Left colon (tissue), 2 donors: Measurements from ENCODE around the gene BCL2L11. TPM values are rescaled to one million over a fixed set of nuclear protein-coding genes. Genes with fewer than 3 reads are reported as not detected.

Experiments
- ATAC-seq: fragments of 200-7000 bp; cut with Tn5 transposase; one replicate; pipeline ENCODE4 v1.9.1; 2020; ENCODE audit warnings: mild to moderate bottlenecking, moderate library complexity
- DNase-seq, 2 donors: peaks; one replicate each; pipeline ENCODE4 v3.0.0-alpha.2; 2020
- intact Hi-C, 2 donors: fragments of 100-400 bp; cut with DNase I in 1 of 2; cut with micrococcal nuclease in 1 of 2; formaldehyde crosslinking; loops; one replicate each; pipeline versions ENCODE4 v1.11.2 to v1.14.0; 2022; cut with DNase I, micrococcal nuclease
- total RNA-seq, 2 donors: library from RNA; stranded (reverse); fragmentation: NEBNext Ultra II Directional; extraction: Animal tissue kit (Norgen Biotek cat#: 25700); gene quantifications; one replicate each; pipeline ENCODE4 v1.2.1, GENCODE V29; 2021
- donor health status: DM: no; HTN: no; CAD: no.
- donor health status: DM: yes; HTN: yes; CAD: no.

The BCL2L11 gene
- total RNA-seq, 2 donors from 2014 or later, result 21.2 to 38.6 TPM

- peak; percentile 77 to 84 for DNase-seq
- intact Hi-C loops, result no loop called here
Measured at GRCh38 chr2:111116843-111117597, 3.7 kb upstream of the BCL2L11 start.

GRCh38 chr2:111117598-111118480, 2.9 kb upstream of the BCL2L11 start:
- intact Hi-C loops, result no loop called here
- ATAC-seq (peak; percentile 33), DNase-seq (peak; percentile 47 to 70)

More at GRCh38 chr2:111116843-111117597, 3.7 kb upstream of the BCL2L11 start:
- ATAC-seq, result peak; percentile 63

DNA sequence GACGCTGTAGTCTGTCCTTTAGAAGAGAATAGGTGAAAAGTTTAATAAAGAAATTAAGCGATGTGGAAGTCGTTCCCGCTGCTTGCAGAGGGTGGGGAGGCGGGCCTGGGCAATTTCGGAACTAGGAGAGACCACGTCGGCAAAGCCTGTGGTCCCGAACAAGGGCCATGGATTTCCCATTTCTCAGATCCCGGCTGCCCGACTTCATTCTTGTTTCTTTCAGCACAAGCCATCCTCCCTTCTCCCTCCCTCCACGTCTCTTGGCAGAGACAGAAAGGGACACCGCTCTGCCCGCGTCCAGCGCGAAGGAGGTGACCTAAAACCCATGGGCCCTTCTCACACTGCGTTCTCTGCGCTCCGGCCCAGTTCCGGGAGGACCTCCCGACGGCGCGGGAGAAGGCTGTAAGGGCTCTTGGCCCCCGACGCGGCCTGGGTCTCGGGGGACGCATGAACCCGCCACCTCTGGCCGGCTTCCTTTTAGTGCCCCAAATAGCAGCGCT, 2.2 kb upstream of the BCL2L11 start:
- intact Hi-C loops, result no loop called here
- DNase-seq (peak in 1 of 2 donors; percentile 43), ATAC-seq (no peak)

- peak; percentile 39 to 59 for DNase-seq
- ATAC-seq, result no peak
- intact Hi-C loops, result no loop called here
Measured at GRCh38 chr2:111118981-111119821, 1.5 kb upstream of the BCL2L11 start.

DNA sequence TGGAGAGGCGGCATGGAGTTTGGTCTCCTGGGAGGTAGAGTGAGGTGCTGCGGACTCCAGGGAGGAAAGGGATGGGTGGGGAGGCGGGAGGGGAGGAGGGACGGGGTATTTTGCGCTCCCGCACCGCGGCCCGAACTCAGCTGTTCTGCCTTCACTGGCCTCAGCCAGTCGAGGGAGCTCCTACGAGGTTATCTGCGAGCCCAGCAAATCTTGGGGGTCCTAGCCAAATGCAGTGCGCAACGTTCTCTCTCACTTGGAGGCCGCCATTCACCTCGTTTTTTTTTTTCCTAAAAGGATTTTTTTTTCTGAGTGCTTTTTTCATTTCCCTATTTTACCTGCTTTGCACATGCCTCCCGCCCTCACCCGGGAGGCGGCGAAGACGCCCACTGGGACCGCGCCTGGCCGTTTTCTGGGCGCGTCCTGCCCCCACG, 877 bp upstream of the BCL2L11 start:
- intact Hi-C loops, result no loop called here
- ATAC-seq (no peak), DNase-seq (no peak)

DNA sequence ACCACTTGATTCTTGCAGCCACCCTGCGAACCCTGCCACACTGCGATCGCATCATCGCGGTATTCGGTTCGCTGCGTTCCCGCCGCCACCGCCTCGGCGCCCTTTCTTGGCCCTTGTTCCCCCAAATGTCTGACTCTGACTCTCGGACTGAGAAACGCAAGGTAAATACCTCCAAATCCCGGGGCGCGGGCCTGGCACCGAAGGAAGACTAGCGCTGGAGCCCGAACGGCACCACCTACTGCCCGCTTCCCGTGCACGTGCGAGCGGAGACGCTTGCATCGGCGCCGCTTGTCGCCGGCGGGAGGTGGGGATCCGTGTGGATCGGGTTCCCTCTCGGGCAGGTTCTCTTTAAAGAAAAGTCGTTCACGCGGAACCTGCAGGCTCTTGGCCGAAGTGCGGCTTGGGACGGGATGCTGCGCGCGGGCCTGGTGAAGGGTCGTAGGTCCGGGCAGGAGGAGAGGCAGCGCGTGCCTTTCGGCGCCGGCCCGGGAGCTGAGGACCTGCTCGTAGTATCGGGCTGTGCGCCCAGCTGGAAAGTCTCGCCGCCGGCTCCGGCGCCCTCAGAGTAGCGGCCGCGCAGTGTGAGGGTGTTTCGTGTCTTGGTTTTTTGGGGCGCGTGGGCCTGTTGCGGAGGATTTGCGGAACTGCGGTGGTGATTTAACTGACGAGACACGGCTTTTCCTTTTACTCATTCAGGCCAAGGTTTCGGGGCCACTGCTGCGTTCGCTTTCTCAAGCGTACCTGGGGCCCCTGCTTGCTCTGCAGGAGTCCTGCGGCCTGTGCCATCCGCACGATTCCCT, 514 bp downstream of the BCL2L11 start:
- ATAC-seq (no peak), DNase-seq (peak; percentile 39 to 72)
- intact Hi-C loops, result no loop called here

DNA sequence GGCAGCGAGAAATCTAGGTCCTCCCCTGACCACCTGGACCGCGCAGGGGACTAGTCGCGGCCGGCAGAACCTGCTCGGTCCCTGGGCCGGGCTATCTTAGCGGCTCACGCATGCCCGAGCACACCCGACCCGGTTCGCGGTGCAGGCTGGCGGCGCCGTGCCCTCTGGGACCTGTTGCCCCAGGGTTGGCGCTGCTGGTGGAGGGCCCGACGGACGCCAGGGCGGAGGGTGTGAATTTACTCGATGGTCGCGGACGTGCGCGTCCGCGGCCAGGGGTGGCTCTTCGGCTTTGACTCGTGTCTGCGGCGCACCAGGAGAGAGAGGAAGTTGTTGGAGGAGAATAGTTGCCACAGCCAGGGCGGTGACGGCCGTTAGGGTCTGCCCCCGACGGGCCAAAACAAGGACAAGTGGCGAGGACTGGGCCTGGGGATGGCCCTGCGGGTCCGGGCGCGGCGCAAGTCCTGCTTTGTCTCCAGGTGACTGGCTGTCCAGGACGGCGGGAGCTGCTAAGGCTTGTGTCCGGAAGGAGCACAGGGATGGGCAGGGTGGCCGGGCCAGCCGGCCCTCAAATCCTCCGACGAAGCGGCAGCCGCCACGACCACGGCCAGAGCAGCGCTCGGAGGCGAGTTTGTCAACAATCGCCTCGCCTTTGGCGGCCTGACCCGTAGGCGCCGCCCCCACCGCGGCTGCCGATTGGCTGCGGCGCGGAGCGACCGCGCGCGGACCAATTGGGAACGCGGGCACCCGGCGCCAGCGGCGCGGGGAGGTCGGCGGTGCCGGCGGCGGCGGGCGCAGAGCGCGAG, 1.3 kb downstream of the BCL2L11 start:
- ATAC-seq (peak; percentile 64), DNase-seq (peak; percentile 84 to 90)
- intact Hi-C loops, result no loop called here

- ATAC-seq (peak; percentile 18), DNase-seq (peak; percentile 76 to 78)
- intact Hi-C loops, result no loop called here
Measured at GRCh38 chr2:111122631-111123421, 2.1 kb downstream of the BCL2L11 start.

DNA sequence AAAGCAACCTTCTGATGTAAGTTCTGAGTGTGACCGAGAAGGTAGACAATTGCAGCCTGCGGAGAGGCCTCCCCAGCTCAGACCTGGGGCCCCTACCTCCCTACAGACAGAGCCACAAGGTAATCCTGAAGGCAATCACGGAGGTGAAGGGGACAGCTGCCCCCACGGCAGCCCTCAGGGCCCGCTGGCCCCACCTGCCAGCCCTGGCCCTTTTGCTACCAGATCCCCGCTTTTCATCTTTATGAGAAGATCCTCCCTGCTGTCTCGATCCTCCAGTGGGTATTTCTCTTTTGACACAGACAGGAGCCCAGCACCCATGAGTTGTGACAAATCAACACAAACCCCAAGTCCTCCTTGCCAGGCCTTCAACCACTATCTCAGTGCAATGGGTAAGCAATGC, 3.0 kb downstream of the BCL2L11 start:
- ATAC-seq (no peak), DNase-seq (no peak)
- intact Hi-C loops, result no loop called here

DNA sequence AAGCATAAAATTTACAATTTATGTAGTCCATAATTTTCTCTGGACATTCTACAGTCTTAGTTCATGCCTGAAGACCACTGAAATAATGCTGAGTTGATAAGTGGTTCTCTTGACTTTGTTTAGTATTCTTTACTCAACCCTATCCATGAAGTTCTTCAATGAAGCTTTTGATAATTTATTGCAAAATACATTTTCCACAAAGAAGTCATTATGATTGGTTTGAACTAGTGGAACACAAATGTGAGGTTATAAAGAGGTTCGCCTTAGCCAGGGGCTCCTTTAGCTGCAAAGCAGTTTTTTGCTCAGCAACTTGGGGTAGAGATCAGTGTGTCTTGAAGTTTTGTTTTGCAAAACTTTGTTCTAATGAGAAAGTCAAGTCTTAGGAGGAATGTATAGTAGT, 5.9 kb downstream of the BCL2L11 start:
- DNase-seq (no peak), ATAC-seq (no peak)
- intact Hi-C loops, result no loop called here

DNA sequence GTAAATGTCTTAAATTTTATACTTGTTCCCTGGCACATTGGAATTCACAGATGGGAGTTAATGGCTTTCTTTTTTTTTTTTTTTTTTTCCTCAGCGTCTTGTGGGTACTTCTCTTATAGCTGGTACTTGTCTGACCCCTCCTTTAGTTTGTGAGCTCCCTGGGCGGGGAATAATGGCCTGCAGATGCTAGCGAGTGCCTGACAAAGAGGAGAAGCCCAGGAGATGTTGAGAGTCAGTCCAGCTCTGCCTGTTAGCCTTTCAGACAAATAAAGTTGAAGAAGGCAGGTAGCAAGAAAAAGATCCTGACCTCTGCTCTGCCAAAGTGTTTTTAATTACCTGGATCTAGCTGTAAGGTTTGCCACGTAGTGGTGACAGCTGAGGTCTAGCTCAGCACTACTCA, 6.6 kb downstream of the BCL2L11 start:
- no peak for DNase-seq
- ATAC-seq, result no peak
- intact Hi-C loops, result no loop called here

DNA sequence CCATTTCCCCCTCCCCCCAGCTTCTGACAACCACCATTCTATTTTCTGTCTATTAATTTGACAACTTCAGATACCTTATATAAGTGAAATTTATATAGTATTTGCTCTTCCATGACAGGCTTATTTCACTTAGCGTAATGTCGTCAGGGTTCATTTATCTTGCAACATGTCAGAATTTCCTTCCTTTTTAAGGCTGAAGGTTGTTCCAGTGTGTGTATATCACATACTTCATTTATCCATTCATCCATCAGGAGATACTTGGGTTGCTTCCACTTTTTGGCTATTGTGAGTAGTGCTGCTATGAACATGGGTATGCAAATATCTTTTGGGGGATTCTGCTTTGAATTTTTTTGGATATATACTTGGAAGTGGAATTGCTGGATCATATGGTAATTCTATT, 7.4 kb downstream of the BCL2L11 start:
- DNase-seq (no peak), ATAC-seq (no peak)
- intact Hi-C loops, result no loop called here

DNA sequence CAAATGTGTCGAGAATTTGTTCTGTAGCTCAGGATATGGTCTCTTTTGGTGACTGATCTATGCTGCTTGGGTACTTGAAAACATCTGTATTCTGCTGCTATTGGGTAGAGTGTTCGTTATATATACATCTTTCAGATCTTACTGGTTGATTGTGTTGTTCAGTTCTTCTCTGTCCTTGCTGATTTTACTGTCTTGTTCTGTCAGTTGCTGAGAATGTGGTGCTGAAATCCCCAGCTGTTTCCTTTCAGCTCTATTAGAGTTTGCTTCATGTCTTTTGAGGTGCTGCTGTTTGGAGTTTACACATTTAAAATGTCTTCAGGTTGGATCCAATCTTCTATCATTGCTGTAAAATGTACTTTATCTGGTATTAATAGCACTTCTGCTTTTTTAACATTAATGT, 12.9 kb downstream of the BCL2L11 start:
- intact Hi-C loops, result no loop called here
- no peak for DNase-seq
- ATAC-seq, result no peak

GRCh38 chr2:111134055-111134454, 13.3 kb downstream of the BCL2L11 start:
- ATAC-seq, result no peak
- intact Hi-C loops, result no loop called here
- no peak for DNase-seq

GRCh38 chr2:111135237-111135909, 14.7 kb downstream of the BCL2L11 start:
- intact Hi-C loops, result no loop called here
- no peak for DNase-seq
- no peak for ATAC-seq

DNA sequence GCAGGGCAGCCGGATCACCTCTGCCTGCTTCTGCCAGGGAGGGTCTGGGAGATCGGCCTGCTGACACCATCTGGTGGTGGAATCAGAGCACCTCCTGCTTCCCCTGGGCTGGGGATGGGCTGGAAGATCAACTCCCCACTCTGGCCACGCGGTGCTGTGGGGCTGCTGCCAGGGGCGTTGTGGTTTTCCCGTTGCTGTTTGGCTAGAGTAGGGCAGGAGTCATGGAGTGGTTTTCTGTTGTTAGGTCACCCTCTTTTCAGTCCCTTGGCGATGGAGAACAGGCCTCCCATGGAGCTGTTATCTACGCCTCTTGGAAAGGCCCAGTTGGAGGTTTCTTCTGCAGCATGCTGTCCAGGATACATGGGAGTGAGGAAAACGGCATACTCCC, 15.2 kb downstream of the BCL2L11 start:
- ATAC-seq (peak; percentile 20), DNase-seq (no peak)
- intact Hi-C loops, result no loop called here
